Naive B cell (primary cell): ENCODE data around the gene FCN1. TPM values are rescaled to one million over a fixed set of nuclear protein-coding genes. Genes with fewer than 3 reads are reported as not detected.
A peak's percentile ranks its signal among the peaks of the same experiment; 100 is the strongest.

ENCODE experiments used
- ATAC-seq, 2 donors: fragments of 150-1000 bp; cut with Tn5 transposase; 2 replicates each; pipeline ENCODE4 v1.10.0; 2021; ENCODE audit warnings: low read depth in 2 of 2, mild to moderate bottlenecking in 2 of 2, moderate library complexity in 2 of 2
- DNase-seq: peaks from one replicate; pipeline ENCODE4 v3.0.0; 2022
- H3K27ac Mint-ChIP-seq, 6 donors: one replicate each; pipeline ENCODE4 v1.8.0; 2020 to 2022; ENCODE audit warnings: mild to moderate bottlenecking in 6 of 6, mixed read lengths in 6 of 6, moderate library complexity in 5 of 6, inconsistent platforms in 2 of 6
- H3K27me3 Mint-ChIP-seq, 3 donors: one replicate each; pipeline ENCODE4 v1.8.0; 2021 to 2022; ENCODE audit warnings: mixed read lengths in 3 of 3, mild to moderate bottlenecking in 1 of 3
- H3K36me3 Mint-ChIP-seq, 2 donors: one replicate each; pipeline ENCODE4 v1.8.0; 2020 to 2022; ENCODE audit warnings: mixed read lengths in 2 of 2, inconsistent platforms in 1 of 2, mild to moderate bottlenecking in 1 of 2
- H3K4me1 Mint-ChIP-seq, 3 donors: one replicate each; pipeline ENCODE4 v1.8.0; 2020 to 2022; ENCODE audit warnings: mixed read lengths in 3 of 3, inconsistent platforms in 1 of 3, mild to moderate bottlenecking in 1 of 3, moderate library complexity in 1 of 3
- H3K4me3 Mint-ChIP-seq, 8 donors: one replicate each; pipeline ENCODE4 v1.8.0; 2020 to 2022; ENCODE audit warnings: mild to moderate bottlenecking in 8 of 8, mixed read lengths in 8 of 8, moderate library complexity in 8 of 8, inconsistent platforms in 2 of 8
- H3K9me3 Mint-ChIP-seq, 7 donors: one replicate each; pipeline ENCODE4 v1.8.0; 2020 to 2022; ENCODE audit warnings: mixed read lengths in 7 of 7, mild to moderate bottlenecking in 5 of 7, inconsistent platforms in 2 of 7, moderate library complexity in 1 of 7
- polyA plus RNA-seq, 6 donors: library from polyadenylated mRNA; unstranded; fragments of 300-500 nt; fragmentation: Illumina TruSeq; gene quantifications; one replicate each; pipeline ENCODE4 v1.2.3, GENCODE V29; 2021; ENCODE audit warnings: low read depth in 6 of 6

Gene FCN1
- polyA plus RNA-seq, 6 donors from 2014 or later, result 2.6 to 33.1 (median 7.9) TPM

- Mint-ChIP-seq H3K9me3 (no peaks in the 10 kb centered on the region), H3K27me3 (peaks cover 5 to 9% (median 6%) of the 10 kb centered on the region in 3 donors), H3K4me1 (peaks cover 35 to 50% (median 40%) of the 10 kb centered on the region in 3 donors), H3K4me3 (no peak overlapping the region), H3K27ac (peak overlapping the region in 1 of 6 donors; percentile 72), H3K36me3 (no peaks in the 10 kb centered on the region)
- no peak for ATAC-seq
- DNase-seq, result no peak
These were observed 20.8 kb upstream of the FCN1 start for GRCh38 chr9:134938346-134939079.

DNA sequence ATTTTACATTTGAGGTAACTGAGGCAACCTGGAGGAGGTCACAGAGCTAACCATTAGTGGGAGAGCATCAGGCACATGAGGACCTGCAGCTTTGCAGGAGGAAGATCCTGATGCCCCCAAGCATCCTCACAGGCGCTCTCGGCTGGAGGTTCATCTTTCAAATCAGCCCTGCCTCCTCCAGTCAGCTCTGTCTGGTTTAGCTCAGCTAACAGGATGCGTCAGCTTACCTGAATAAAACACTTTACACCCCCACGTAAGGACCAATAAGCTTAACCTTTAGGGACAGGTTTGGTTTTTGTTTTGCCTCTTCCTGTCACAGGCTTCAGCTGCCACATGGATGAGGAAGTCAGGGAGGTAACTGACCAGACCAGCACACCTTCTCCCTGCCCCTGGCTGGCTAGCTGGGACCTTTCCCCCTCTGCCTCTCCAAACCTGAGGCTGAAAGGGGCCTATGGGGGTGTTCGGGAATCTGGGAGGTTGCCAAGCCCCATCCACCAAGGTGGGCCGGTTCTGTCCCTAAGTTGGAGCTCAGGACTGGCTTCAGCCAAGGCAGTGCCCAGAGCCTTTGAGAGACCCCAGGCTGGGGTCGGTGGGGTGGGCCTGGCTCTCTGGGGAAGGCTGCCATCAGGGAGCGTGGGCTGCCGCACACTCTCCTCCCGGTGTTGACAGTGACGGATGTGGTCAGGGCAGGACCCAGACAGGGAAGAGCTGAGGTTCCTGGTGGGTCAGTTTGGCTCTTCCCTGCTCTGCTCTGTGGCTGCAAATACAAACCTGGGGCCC is 20.0 kb upstream of the FCN1 start:
- Mint-ChIP-seq H3K27me3 (peaks cover under 1 to 9% (median 6%) of the 10 kb centered on the region in 3 donors), H3K27ac (peak overlapping the region in 4 of 6 donors; percentile 16 to 96 (median 83)), H3K4me3 (peak overlapping the region in 3 of 8 donors; percentile 45 to 71 (median 65)), H3K36me3 (no peaks in the 10 kb centered on the region), H3K9me3 (no peaks in the 10 kb centered on the region), H3K4me1 (peaks cover 40 to 58% (median 48%) of the 10 kb centered on the region in 3 donors)
- ATAC-seq (peak in 1 of 2 donors; percentile 11), DNase-seq (no peak)

GRCh38 chr9:134937164-134937555 is 19.4 kb upstream of the FCN1 start:
- Mint-ChIP-seq H3K27ac (peak overlapping the region in 4 of 6 donors; percentile 16 to 96 (median 78)), H3K4me1 (peaks cover 46 to 64% (median 54%) of the 10 kb centered on the region in 3 donors), H3K27me3 (peaks cover 5 to 12% (median 9%) of the 10 kb centered on the region in 3 donors), H3K36me3 (no peaks in the 10 kb centered on the region), H3K4me3 (peak overlapping the region in 5 of 8 donors; percentile 15 to 71 (median 45)), H3K9me3 (no peaks in the 10 kb centered on the region)
- DNase-seq (no peak), ATAC-seq (peak; percentile 20 to 29)

- peak; percentile 80 for DNase-seq
These were observed 18.8 kb upstream of the FCN1 start for GRCh38 chr9:134936346-134937163.

GRCh38 chr9:134935701-134936345 is 18.1 kb upstream of the FCN1 start:
- Mint-ChIP-seq H3K9me3 (peaks cover 0 to 2% (median 0%) of the 10 kb centered on the region in 7 donors), H3K36me3 (no peaks in the 10 kb centered on the region), H3K27me3 (peaks cover 9 to 22% (median 13%) of the 10 kb centered on the region in 3 donors), H3K4me1 (peaks cover 55 to 76% (median 67%) of the 10 kb centered on the region in 3 donors), H3K27ac (peak overlapping the region in 3 of 6 donors; percentile 69 to 75 (median 69)), H3K4me3 (peak overlapping the region in 7 of 8 donors; percentile 9 to 81 (median 52))
- DNase-seq (no peak), ATAC-seq (no peak)

More at GRCh38 chr9:134936346-134937163, 18.8 kb upstream of the FCN1 start:
- peaks cover 51 to 70% (median 60%) of the 10 kb centered on the region in 3 donors for H3K4me1 Mint-ChIP-seq
- H3K9me3 Mint-ChIP-seq, result no peaks in the 10 kb centered on the region
- peak overlapping the region in 5 of 6 donors; percentile 16 to 96 (median 75) for H3K27ac Mint-ChIP-seq
- no peaks in the 10 kb centered on the region for H3K36me3 Mint-ChIP-seq
- H3K4me3 Mint-ChIP-seq, result peak overlapping the region in 7 of 8 donors; percentile 15 to 81 (median 52)
- peak; percentile 89 to 91 for ATAC-seq
- H3K27me3 Mint-ChIP-seq, result peaks cover 9 to 18% (median 13%) of the 10 kb centered on the region in 3 donors

DNA sequence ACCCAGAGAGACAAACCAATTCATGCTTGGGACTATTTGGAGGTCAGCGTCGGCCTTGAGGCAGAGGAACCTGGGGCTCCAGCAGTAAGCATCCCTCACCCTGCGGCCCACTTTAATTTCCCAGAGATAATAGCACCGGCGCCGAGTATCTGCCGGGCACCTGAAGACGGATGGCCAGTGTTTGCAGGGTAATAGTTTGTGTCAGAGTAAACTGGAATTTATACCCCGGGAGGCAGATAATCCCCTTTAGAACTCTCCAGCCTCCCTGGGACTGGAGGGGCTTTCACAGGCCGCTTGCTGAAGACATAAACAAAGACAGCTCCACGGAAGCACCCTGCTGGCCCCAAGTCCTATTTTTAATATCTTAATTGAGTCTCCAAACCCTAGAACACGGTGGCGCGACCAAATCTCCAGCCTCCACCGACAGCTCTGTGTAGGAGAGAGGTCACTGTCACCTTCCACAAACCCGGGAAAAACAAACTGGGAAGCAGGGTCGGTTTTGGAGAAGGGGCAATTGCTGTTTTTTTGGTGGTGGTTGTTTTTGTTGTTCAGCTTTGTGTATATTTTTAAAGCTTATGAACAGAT is 17.4 kb upstream of the FCN1 start:
- peak overlapping the region in 1 of 6 donors; percentile 69 for H3K27ac Mint-ChIP-seq
- peaks cover 13 to 22% (median 13%) of the 10 kb centered on the region in 3 donors for H3K27me3 Mint-ChIP-seq
- H3K4me1 Mint-ChIP-seq, result peaks cover 60 to 81% (median 72%) of the 10 kb centered on the region in 3 donors
- peaks cover 0 to 2% (median 0%) of the 10 kb centered on the region in 7 donors for H3K9me3 Mint-ChIP-seq
- ATAC-seq (no peak), DNase-seq (no peak)
- no peaks in the 10 kb centered on the region for H3K36me3 Mint-ChIP-seq
- peak overlapping the region in 7 of 8 donors; percentile 21 to 82 (median 64) for H3K4me3 Mint-ChIP-seq

DNA sequence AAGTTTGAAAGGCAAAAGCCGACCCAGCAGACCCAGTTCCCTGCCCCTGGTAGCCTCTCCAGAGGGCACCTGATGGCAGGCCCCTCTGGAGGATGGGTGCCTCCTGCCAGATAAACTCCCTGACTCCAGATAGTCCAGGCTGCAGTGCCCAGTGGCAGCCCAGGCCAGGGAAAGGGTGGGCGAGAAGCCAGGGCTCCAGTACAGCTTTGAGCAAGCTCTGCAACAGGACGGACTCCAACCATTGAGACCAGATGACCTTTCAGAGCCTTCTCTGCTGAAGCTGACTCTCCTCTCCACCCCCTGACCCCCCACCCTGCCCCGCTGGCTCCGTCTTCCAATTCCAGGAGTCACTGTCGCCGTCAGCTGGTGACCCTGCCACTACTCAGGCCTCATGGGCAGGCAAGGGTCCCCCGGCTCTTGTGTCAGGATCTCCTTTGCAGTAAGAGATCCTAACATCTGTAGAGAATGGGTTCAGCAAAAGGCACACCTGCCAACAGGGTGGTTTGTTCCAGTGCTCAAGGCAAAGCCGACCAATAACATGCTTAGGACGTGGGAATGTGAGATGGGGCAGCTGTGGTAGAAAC is 15.5 kb upstream of the FCN1 start:
- peak overlapping the region in 3 of 6 donors; percentile 20 to 61 (median 54) for H3K27ac Mint-ChIP-seq

GRCh38 chr9:134932606-134933005 is 14.9 kb upstream of the FCN1 start:
- Mint-ChIP-seq H3K36me3 (no peaks in the 10 kb centered on the region), H3K9me3 (peaks cover 0 to 3% (median 0%) of the 10 kb centered on the region in 7 donors), H3K27me3 (peaks cover 7 to 14% (median 13%) of the 10 kb centered on the region in 3 donors), H3K4me1 (peaks cover 71 to 93% (median 86%) of the 10 kb centered on the region in 3 donors), H3K4me3 (peak overlapping the region in 6 of 8 donors; percentile 24 to 69 (median 50)), H3K27ac (peak overlapping the region in 4 of 6 donors; percentile 20 to 93 (median 54))
- no peak for DNase-seq
- no peak for ATAC-seq

More for the DNA sequence above, 15.5 kb upstream of the FCN1 start:
- H3K9me3 Mint-ChIP-seq, result peaks cover 0 to 3% (median 0%) of the 10 kb centered on the region in 7 donors
- ATAC-seq (no peak), DNase-seq (no peak)
- H3K27me3 Mint-ChIP-seq, result peaks cover 7 to 14% (median 13%) of the 10 kb centered on the region in 3 donors
- no peaks in the 10 kb centered on the region for H3K36me3 Mint-ChIP-seq
- H3K4me3 Mint-ChIP-seq, result peak overlapping the region in 6 of 8 donors; percentile 32 to 69 (median 49)
- peaks cover 67 to 90% (median 88%) of the 10 kb centered on the region in 3 donors for H3K4me1 Mint-ChIP-seq

DNA sequence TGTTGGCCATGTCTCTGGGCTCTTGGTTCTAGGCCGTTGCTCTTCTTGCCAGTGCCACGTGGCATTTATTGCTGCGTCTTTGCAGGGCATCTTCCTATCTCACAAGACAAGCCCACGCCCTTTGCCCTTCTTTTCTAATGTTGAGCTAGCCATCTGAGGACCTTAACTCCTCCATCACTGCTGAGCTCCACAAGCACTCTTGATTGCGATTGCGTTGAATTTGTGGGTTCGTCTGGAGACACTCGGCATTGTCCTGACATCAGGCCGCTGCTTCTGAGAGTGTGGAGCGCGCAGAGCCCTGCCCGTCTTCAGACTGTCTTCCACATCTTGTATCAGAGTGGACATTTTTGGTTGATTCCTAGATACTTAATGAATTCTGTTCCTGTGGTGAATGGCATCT is 14.5 kb upstream of the FCN1 start:
- Mint-ChIP-seq H3K9me3 (peaks cover 0 to 3% (median 0%) of the 10 kb centered on the region in 7 donors), H3K27me3 (peaks cover 7 to 14% (median 13%) of the 10 kb centered on the region in 3 donors), H3K36me3 (no peaks in the 10 kb centered on the region), H3K4me3 (peak overlapping the region in 7 of 8 donors; percentile 13 to 65 (median 43)), H3K4me1 (peaks cover 67 to 89% (median 82%) of the 10 kb centered on the region in 3 donors), H3K27ac (peak overlapping the region in 3 of 6 donors; percentile 69 to 93 (median 78))
- ATAC-seq (no peak), DNase-seq (no peak)

DNA sequence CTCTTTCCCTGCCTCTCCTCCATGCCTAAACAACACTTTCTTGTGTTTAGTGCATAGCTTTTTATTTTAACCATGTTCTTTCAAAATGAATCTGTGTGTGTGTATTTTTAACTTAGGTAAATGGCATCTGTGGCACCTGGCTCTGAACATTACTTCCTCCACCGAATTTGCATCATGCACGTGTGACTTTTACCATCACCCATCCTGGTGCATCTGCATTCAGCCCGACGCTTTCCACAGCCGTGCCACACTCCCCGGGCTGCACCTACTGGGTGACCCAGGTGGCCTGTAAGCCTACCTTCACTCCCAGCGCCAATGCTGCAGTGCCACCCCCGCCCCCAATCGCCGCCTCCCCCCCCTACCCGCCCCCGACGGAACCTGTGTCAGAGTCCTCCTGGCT is 12.7 kb upstream of the FCN1 start:
- ATAC-seq, result peak; percentile 87

More for the DNA sequence above, 12.7 kb upstream of the FCN1 start:
- H3K27ac Mint-ChIP-seq, result peak overlapping the region; percentile 53 to 95 (median 83)
- H3K4me3 Mint-ChIP-seq, result peak overlapping the region; percentile 57 to 87 (median 82)
- H3K27me3 Mint-ChIP-seq, result peaks cover 9 to 14% (median 13%) of the 10 kb centered on the region in 3 donors
- peak; percentile 77 for DNase-seq
- H3K4me1 Mint-ChIP-seq, result peaks cover 53 to 71% (median 64%) of the 10 kb centered on the region in 3 donors
- no peaks in the 10 kb centered on the region for H3K36me3 Mint-ChIP-seq
- peaks cover 0 to 3% (median 0%) of the 10 kb centered on the region in 7 donors for H3K9me3 Mint-ChIP-seq
